Neural crest cell (in vitro differentiated cells): Measurements from ENCODE around the gene DHRS1. TPM values are rescaled to one million over a fixed set of nuclear protein-coding genes. Genes with fewer than 3 reads are reported as not detected.

Experiments
- DNase-seq: peaks from one replicate; pipeline ENCODE4 v3.0.0; 2021; ENCODE audit warnings: low read depth, mixed read lengths, low spot score
- H3K27ac Mint-ChIP-seq: one replicate; pipeline ENCODE4 v1.8.0; 2021; ENCODE audit warnings: mild to moderate bottlenecking, mixed read lengths; ENCODE audit not compliant: unreplicated experiment
- H3K27me3 Mint-ChIP-seq: 2 replicates; pipeline ENCODE4 v1.8.0; 2021; ENCODE audit warnings: low read depth, mild to moderate bottlenecking, mixed read lengths
- H3K36me3 Mint-ChIP-seq: 2 replicates; pipeline ENCODE4 v1.8.0; 2021; ENCODE audit warnings: low read depth, mild to moderate bottlenecking, mixed read lengths
- H3K4me1 Mint-ChIP-seq: 2 replicates; pipeline ENCODE4 v1.8.0; 2021; ENCODE audit warnings: mixed read lengths
- H3K4me3 Mint-ChIP-seq: one replicate; pipeline ENCODE4 v1.8.0; 2021; ENCODE audit warnings: mild to moderate bottlenecking, mixed read lengths
- H3K9me3 Mint-ChIP-seq: 2 replicates; pipeline ENCODE4 v1.8.0; 2021; ENCODE audit warnings: mixed read lengths
- long read RNA-seq: library from polyadenylated mRNA; unstranded; transcript quantifications from one replicate; pipeline ENCODE4 v2.0.0, GENCODE V29; 2020
- total RNA-seq: library from RNA; stranded (reverse); gene quantifications from 2 replicates; pipeline ENCODE4 v1.2.1, GENCODE V29; 2021
- TF ChIP-seq, protein P1 (sequence below): fragments of 200-600 bp; sonication (generic); conservative IDR thresholded peaks from 2 replicates; pipeline ENCODE4 v1.5.0; 2021; ENCODE audit warnings: antibody characterized with exemption, mild to moderate bottlenecking

Gene DHRS1
- total RNA-seq = 17.2 and 19.1 TPM in 2 replicates
- long read RNA-seq, transcript DHRS1-201 (9 exons, 1,480 nt) = major isoform, 10 of 15 reads
- long read RNA-seq, partial matches to known transcripts = 0 of 15 reads
- long read RNA-seq, other reads (novel, unspliced or antisense) = 5 of 15 reads

DNA sequence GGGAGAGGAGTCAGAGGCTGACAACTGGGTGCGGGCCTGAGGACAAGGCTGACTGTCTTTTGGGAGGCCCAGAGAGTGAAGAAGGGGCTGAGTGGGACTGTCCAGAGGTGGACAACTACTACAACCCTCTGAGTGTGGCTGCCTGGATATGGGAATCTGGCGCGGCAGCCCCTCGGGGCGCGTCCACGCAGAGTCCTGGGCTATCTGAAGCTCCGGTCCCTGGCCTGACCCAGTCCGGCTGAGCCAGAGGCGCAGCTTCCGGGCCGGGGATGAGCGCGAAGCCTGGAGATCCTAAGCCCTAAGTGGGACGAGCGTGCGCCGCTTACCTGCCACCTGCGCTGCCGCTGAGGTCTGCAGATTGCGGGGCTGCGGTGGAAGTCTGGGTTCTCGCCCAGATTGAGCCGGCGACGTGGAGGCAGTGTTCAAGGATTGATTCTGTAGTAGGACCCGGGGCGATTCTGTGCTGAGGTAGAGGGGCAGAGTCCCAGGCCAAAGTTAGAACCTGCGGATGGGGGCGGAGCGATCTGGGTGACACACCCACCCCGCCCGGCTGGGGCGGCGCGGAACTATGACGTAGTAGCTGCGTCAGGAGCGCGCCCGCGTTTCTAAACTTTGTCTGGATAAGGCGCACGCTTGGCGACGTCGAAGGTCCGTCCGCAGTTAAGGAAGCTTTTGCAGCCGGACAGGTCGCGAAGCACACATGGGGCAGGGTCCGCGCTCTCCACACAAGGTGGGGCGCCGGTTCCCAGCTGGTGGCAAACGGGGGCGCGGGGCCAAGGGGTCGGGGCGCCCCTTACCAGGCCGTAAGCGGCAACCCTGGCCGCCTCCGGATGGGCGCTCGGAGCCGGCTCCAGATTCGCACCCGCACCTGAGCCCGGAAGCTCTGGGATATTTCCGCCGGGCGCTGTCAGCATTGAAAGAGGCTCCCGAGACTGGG, at the start of gene DHRS1, which contains the start of gene NOP9:
Gene DHRS1 (minus strand): TSS at position 526 of the 937 bp plus-strand sequence. CDS start 674 bp downstream, outside the sequence.
Gene NOP9 (plus strand): TSS at position 596 of the 937 bp plus-strand sequence. CDS start 105 bp downstream, at position 701.
- Mint-ChIP-seq H3K27ac (peak within 1 kb of the TSS; percentile 94), H3K9me3 (no peaks in the 10 kb centered on the region), H3K27me3 (no peaks in the 10 kb centered on the region), H3K36me3 (peaks cover 2% of the 10 kb centered on the region), H3K4me3 (peak within 1 kb of the TSS; percentile 97), H3K4me1 (peaks cover 32% of the 10 kb centered on the region)
- peak; percentile 89 for DNase-seq
- TF ChIP-seq, protein P1, sequence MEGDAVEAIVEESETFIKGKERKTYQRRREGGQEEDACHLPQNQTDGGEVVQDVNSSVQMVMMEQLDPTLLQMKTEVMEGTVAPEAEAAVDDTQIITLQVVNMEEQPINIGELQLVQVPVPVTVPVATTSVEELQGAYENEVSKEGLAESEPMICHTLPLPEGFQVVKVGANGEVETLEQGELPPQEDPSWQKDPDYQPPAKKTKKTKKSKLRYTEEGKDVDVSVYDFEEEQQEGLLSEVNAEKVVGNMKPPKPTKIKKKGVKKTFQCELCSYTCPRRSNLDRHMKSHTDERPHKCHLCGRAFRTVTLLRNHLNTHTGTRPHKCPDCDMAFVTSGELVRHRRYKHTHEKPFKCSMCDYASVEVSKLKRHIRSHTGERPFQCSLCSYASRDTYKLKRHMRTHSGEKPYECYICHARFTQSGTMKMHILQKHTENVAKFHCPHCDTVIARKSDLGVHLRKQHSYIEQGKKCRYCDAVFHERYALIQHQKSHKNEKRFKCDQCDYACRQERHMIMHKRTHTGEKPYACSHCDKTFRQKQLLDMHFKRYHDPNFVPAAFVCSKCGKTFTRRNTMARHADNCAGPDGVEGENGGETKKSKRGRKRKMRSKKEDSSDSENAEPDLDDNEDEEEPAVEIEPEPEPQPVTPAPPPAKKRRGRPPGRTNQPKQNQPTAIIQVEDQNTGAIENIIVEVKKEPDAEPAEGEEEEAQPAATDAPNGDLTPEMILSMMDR = no peak

DNA sequence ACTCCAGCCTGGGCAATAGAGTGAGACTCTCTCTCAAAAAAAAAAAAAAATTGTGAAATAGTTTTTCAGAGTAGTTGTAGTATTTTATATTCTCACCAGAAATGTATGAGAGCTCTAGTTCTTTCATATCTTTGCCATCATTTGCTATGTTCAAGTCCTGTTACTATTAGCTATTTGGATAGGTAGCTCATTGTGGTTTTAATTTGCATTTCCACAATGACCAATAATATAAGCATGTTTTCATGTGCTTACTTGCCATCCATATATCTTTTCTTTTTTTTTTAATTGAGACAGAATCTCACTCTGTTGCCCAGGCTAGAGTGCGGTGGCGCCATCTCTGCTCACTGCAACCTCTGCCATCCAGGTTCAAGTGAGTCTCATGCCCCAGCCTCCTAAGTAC, 48.6 kb upstream of the DHRS1 start:
- H3K4me1 Mint-ChIP-seq = no peaks in the 10 kb centered on the region
- TF ChIP-seq, protein P1 = no peak
- DNase-seq = no peak
- peaks cover 91% of the 10 kb centered on the region for H3K27me3 Mint-ChIP-seq
- no peaks in the 10 kb centered on the region for H3K36me3 Mint-ChIP-seq
- no peak overlapping the region for H3K4me3 Mint-ChIP-seq
- H3K27ac Mint-ChIP-seq = no peak overlapping the region
- H3K9me3 Mint-ChIP-seq = no peaks in the 10 kb centered on the region

DNA sequence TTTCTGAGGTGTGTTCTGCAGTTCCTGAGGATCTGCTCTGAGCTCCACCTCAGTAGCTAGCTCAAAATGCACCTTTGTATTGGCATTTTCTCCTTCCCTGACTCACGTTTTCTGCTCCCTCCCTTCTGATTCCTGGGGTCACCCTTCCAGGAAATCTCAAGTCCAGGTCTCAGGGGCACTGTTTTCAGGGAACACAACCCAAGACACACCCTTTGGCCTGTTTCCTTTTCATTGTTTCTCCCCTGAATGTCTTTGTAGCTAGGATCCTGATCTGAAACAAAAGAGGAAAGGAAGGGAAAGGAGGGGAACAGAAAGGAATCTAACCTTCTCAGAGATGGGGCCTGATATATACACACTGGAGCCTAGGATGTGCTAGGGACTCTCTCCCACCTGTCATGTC, 47.6 kb upstream of the DHRS1 start:
- Mint-ChIP-seq H3K9me3 (no peaks in the 10 kb centered on the region), H3K4me3 (no peak overlapping the region), H3K27me3 (peaks cover 90% of the 10 kb centered on the region), H3K36me3 (no peaks in the 10 kb centered on the region), H3K27ac (no peak overlapping the region), H3K4me1 (no peaks in the 10 kb centered on the region)
- TF ChIP-seq, protein P1 = no peak
- no peak for DNase-seq

GRCh38 chr14:24343795-24344660, 44.4 kb upstream of the DHRS1 start:
- Mint-ChIP-seq H3K27me3 (peaks cover 88% of the 10 kb centered on the region), H3K4me1 (no peaks in the 10 kb centered on the region), H3K9me3 (no peaks in the 10 kb centered on the region), H3K4me3 (no peak overlapping the region), H3K36me3 (no peaks in the 10 kb centered on the region), H3K27ac (no peak overlapping the region)
- TF ChIP-seq, protein P1 = no peak
- DNase-seq = no peak

DNA sequence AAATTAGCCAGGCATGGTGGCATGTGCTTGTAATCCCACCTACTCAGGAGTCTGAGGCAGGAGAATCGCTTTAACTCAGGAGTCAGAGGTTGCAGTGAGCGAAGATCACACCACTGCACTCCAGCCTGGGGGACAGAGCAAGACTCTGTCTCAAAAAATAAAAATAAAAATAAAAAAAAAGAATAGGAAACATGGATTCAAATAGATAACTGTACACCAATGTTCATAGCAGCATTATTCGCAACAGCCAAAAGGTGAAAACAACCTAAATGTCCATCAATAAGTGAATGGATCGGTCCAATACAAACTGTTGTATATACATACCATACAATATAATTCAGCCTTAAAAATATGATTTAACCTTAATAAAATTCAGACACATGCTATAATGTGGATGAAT, 43.3 kb upstream of the DHRS1 start:
- Mint-ChIP-seq H3K27me3 (peaks cover 90% of the 10 kb centered on the region), H3K27ac (no peak overlapping the region)

More for the DNA sequence above, 43.3 kb upstream of the DHRS1 start:
- no peaks in the 10 kb centered on the region for H3K9me3 Mint-ChIP-seq
- DNase-seq = no peak
- TF ChIP-seq, protein P1 = no peak
- no peaks in the 10 kb centered on the region for H3K4me1 Mint-ChIP-seq
- H3K36me3 Mint-ChIP-seq = no peaks in the 10 kb centered on the region
- H3K4me3 Mint-ChIP-seq = no peak overlapping the region
